Measurements from ENCODE around the gene IFTAP. TPM values are rescaled to one million over a fixed set of nuclear protein-coding genes. Genes with fewer than 3 reads are reported as not detected.

The IFTAP gene
- total RNA-seq, 4 donors from 2014 or later, result 23.3 to 46.5 (median 26.1) TPM

- no peaks in the 10 kb centered on the region for H3K9me3 ChIP-seq
- H3K4me1 ChIP-seq, result no peaks in the 10 kb centered on the region
- H3K27me3 ChIP-seq, result no peaks in the 10 kb centered on the region
- TF ChIP-seq POLR2A (IDR thresholded peaks at IDR 0.05; ENCODE audit: low read depth) (no peak), EP300 (IDR thresholded peaks at IDR 0.05) (no peak), CTCF (IDR thresholded peaks at IDR 0.05) (no peak), POLR2AphosphoS5 (IDR thresholded peaks at IDR 0.05) (no peak)
- H3K36me3 ChIP-seq, result no peaks in the 10 kb centered on the region
- intact Hi-C loops (cut with DNase I), result no loop called here
- no peak for DNase-seq (ENCODE audit: extremely low spot score)
- H3K27ac ChIP-seq (replicated peaks in 1 of 4), result no peak overlapping the region
- H3K4me3 ChIP-seq, result no peak overlapping the region
Measured at GRCh38 chr11:36602135-36602534, 7.8 kb downstream of the IFTAP start.

GRCh38 chr11:36605221-36606216, 11.2 kb downstream of the IFTAP start:
- no peaks in the 10 kb centered on the region for H3K4me1 ChIP-seq
- 85% methylated on average over 6 of the region's 6 CpGs for WGBS
- H3K27me3 ChIP-seq, result no peaks in the 10 kb centered on the region

DNA sequence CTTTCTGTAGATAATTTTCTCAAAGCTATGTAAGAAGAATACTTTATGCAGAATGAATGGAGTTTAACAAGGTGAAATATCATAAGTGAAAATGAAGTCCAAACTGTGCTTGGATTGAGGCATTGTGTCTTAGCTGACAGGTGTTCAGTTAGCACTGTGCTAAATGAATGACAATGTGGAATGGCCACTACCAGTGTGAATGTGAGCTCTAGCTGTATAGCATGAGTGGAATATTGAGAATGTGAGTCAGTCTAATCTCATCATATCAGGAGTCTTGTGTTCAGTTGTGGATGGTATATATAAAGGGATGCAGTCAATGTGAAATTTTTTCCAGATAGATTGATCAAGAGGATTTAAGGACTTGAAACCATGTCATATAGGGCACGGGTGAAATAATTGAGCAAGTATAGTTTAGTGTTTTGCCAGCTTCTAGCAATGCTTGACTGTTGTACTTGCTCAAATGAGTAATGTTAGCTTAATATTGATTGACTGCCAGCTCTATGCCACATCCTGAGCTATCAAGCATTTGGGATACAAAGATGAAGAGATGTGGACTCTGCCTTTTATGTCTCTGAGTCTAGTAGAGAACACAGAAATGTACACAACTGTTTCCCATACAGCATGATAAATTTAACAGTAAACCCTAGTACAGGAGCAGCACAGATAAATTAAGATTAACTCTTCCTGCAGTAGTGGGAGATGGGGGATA, 14.3 kb downstream of the IFTAP start:
- WGBS, result 96% methylated on average over 1 of the region's 1 CpG

More at GRCh38 chr11:36605221-36606216, 11.2 kb downstream of the IFTAP start:
- Histone ChIP-seq H3K4me3 (no peak overlapping the region), H3K9me3 (no peaks in the 10 kb centered on the region), H3K27ac (replicated peaks in 1 of 4) (no peak overlapping the region), H3K36me3 (peaks cover 0 to 6% (median 0%) of the 10 kb centered on the region in 4 donors)
- TF ChIP-seq CTCF (IDR thresholded peaks at IDR 0.05) (no peak), POLR2A (IDR thresholded peaks at IDR 0.05; ENCODE audit: low read depth) (no peak), EP300 (IDR thresholded peaks at IDR 0.05) (no peak), POLR2AphosphoS5 (IDR thresholded peaks at IDR 0.05) (no peak)
- DNase-seq (ENCODE audit: extremely low spot score), result no peak
- intact Hi-C loops (cut with DNase I), result no loop called here

GRCh38 chr11:36609383-36609782, 15.1 kb downstream of the IFTAP start:
- Histone ChIP-seq H3K36me3 (peaks cover 0 to 13% (median 3%) of the 10 kb centered on the region in 4 donors), H3K9me3 (no peaks in the 10 kb centered on the region), H3K4me1 (no peaks in the 10 kb centered on the region), H3K27me3 (no peaks in the 10 kb centered on the region), H3K27ac (replicated peaks in 1 of 4) (no peak overlapping the region), H3K4me3 (no peak overlapping the region)
- 84% methylated on average over 2 of the region's 2 CpGs for WGBS
- DNase-seq (ENCODE audit: extremely low spot score), result no peak
- TF ChIP-seq POLR2AphosphoS5 (IDR thresholded peaks at IDR 0.05) (no peak), POLR2A (IDR thresholded peaks at IDR 0.05; ENCODE audit: low read depth) (no peak), EP300 (IDR thresholded peaks at IDR 0.05) (no peak), CTCF (IDR thresholded peaks at IDR 0.05) (no peak)
- intact Hi-C loops (cut with DNase I), result no loop called here

More for the DNA sequence above, 14.3 kb downstream of the IFTAP start:
- Histone ChIP-seq H3K27ac (replicated peaks in 1 of 4) (no peak overlapping the region), H3K4me3 (no peak overlapping the region), H3K27me3 (no peaks in the 10 kb centered on the region), H3K4me1 (no peaks in the 10 kb centered on the region), H3K36me3 (peaks cover 0 to 13% (median 3%) of the 10 kb centered on the region in 4 donors), H3K9me3 (no peaks in the 10 kb centered on the region)
- intact Hi-C loops (cut with DNase I), result no loop called here
- no peak for TF ChIP-seq EP300 (IDR thresholded peaks at IDR 0.05)
- no peak for TF ChIP-seq POLR2AphosphoS5 (IDR thresholded peaks at IDR 0.05)
- no peak for TF ChIP-seq CTCF (IDR thresholded peaks at IDR 0.05)
- no peak for TF ChIP-seq POLR2A (IDR thresholded peaks at IDR 0.05; ENCODE audit: low read depth)
- DNase-seq (ENCODE audit: extremely low spot score), result no peak
